IMR-90 (cell line): ENCODE results near the gene TSPEAR. TPM values are rescaled to one million over a fixed set of nuclear protein-coding genes. Genes with fewer than 3 reads are reported as not detected.
"Not testable (repeated sequence)": the region's sequence is repeated elsewhere in the genome, so short reads cannot be mapped to it uniquely, and the experiment has no call there.

Source experiments
- ATAC-seq: fragments of 200-7000 bp; cut with Tn5 transposase; 2 replicates; pipeline ENCODE4 v1.9.1; 2020; ENCODE audit warnings: low read depth, mild to moderate bottlenecking, moderate library complexity
- BruUV-seq: library from RNA; stranded (reverse); fragments of 400-500 nt; replicated peaks from 2 replicates; lab custom pipeline; 2021; lab: Mats Ljungman, UMichigan
- CTCF ChIA-PET: fragments of 300-600 bp; formaldehyde crosslinking; extraction: SDS; loops from one replicate; lab custom pipeline; 2021; ENCODE audit warnings: antibody characterized with exemption; lab: Yijun Ruan, JAX
- POLR2A ChIA-PET: fragments of 300-600 bp; sonication (Branson Sonifier 250); formaldehyde crosslinking; loops from one replicate; lab custom pipeline; 2022; ENCODE audit warnings: antibody characterized with exemption; ENCODE audit not compliant: unreplicated experiment; lab: Charles Lee
- DNase-seq: peaks from one replicate; pipeline ENCODE4 v3.0.0; 2013
- H2AFZ ChIP-seq: replicated peaks from 2 replicates; pipeline ENCODE3; 2013; ENCODE audit warnings: low read length, mild to moderate bottlenecking; ENCODE audit not compliant: poor library complexity
- H2AK5ac ChIP-seq: 2 replicates; pipeline ENCODE4 v1.6.1; 2013; ENCODE audit warnings: low read depth, low read length, inconsistent platforms
- H2AK9ac ChIP-seq: replicated peaks from 2 replicates; pipeline ENCODE3; 2013; ENCODE audit warnings: mild to moderate bottlenecking, low read depth, low read length, moderate library complexity; ENCODE audit not compliant: poor library complexity
- H2BK120ac ChIP-seq: 2 replicates; pipeline ENCODE4 v1.6.1; 2013; ENCODE audit warnings: low read depth, low read length, inconsistent platforms
- H2BK15ac ChIP-seq: 3 replicates; pipeline ENCODE4 v1.6.1; 2013; ENCODE audit warnings: low read depth, low read length, inconsistent platforms
- H2BK20ac ChIP-seq: 2 replicates; pipeline ENCODE4 v1.6.1; 2013; ENCODE audit warnings: low read depth, mild to moderate bottlenecking, inconsistent platforms, low read length, moderate library complexity
- H2BK5ac ChIP-seq: 2 replicates; pipeline ENCODE4 v1.6.1; 2013; ENCODE audit warnings: mild to moderate bottlenecking, low read depth, low read length, inconsistent platforms; ENCODE audit not compliant: poor library complexity, severe bottlenecking
- H3K14ac ChIP-seq: replicated peaks from 2 replicates; pipeline ENCODE4 v1.6.1; 2013; ENCODE audit warnings: low read depth, low read length, inconsistent platforms
- H3K18ac ChIP-seq: 2 replicates; pipeline ENCODE4 v1.6.1; 2013; ENCODE audit warnings: low read depth, low read length, control low read depth
- H3K23ac ChIP-seq: 2 replicates; pipeline ENCODE4 v1.6.1; 2013; ENCODE audit warnings: low read depth, low read length, inconsistent platforms
- H3K27ac ChIP-seq: 2 replicates; pipeline ENCODE4 v1.5.1; 2013; ENCODE audit warnings: mild to moderate bottlenecking, control low read depth, low read length; ENCODE audit not compliant: insufficient read depth
- H3K27me3 ChIP-seq: 2 replicates; pipeline ENCODE4 v1.6.1; 2013; ENCODE audit warnings: low read length; ENCODE audit not compliant: control insufficient read depth, insufficient read depth
- H3K36me3 ChIP-seq: 2 replicates; pipeline ENCODE4 v1.6.1; 2013; ENCODE audit warnings: low read length, mixed read lengths; ENCODE audit not compliant: control insufficient read depth, insufficient read depth
- H3K4ac ChIP-seq: 2 replicates; pipeline ENCODE4 v1.6.1; 2013; ENCODE audit warnings: low read depth, low read length, inconsistent platforms
- H3K4me1 ChIP-seq: 2 replicates; pipeline ENCODE4 v1.6.1; 2013; ENCODE audit warnings: low read length, mixed read lengths; ENCODE audit not compliant: control insufficient read depth, insufficient read depth
- H3K4me2 ChIP-seq: 2 replicates; pipeline ENCODE4 v1.6.1; 2013; ENCODE audit warnings: low read depth, mild to moderate bottlenecking, control low read depth, low read length, moderate library complexity
- H3K4me3 ChIP-seq: 2 replicates; pipeline ENCODE4 v1.5.1; 2013; ENCODE audit warnings: low read depth, mild to moderate bottlenecking, control low read depth, low read length, moderate library complexity; ENCODE audit not compliant: insufficient read depth
- H3K56ac ChIP-seq: 2 replicates; pipeline ENCODE4 v1.6.1; 2013; ENCODE audit warnings: low read length, inconsistent platforms; ENCODE audit not compliant: insufficient read depth; ENCODE audit errors: extremely low read depth
- H3K79me1 ChIP-seq, 2 experiments: 2 replicates each; pipeline ENCODE4 v1.6.1; 2013; ENCODE audit warnings: low read length in 2 of 2, inconsistent platforms in 1 of 2, low read depth in 1 of 2
- H3K9ac ChIP-seq: 2 replicates; pipeline ENCODE4 v1.6.1; 2013; ENCODE audit warnings: low read depth, low read length, control low read depth
- H3K9me1 ChIP-seq: 2 replicates; pipeline ENCODE4 v1.6.1; 2013; ENCODE audit warnings: low read length, inconsistent platforms; ENCODE audit not compliant: insufficient read depth
- H3K9me3 ChIP-seq: 2 replicates; pipeline ENCODE4 v1.6.1; 2013; ENCODE audit warnings: low read length; ENCODE audit not compliant: control insufficient read depth, insufficient read depth
- H4K20me1 ChIP-seq: 2 replicates; pipeline ENCODE4 v1.6.1; 2013; ENCODE audit warnings: low read length, inconsistent platforms; ENCODE audit not compliant: insufficient read depth
- H4K5ac ChIP-seq: 2 replicates; pipeline ENCODE4 v1.6.1; 2013; ENCODE audit warnings: mild to moderate bottlenecking, low read depth, low read length, control low read depth
- H4K8ac ChIP-seq, 2 experiments: 2 replicates each; pipeline ENCODE4 v1.6.1; 2013; ENCODE audit warnings: low read depth in 2 of 2, low read length in 2 of 2, control low read depth in 1 of 2, inconsistent platforms in 1 of 2
- H4K91ac ChIP-seq: 2 replicates; pipeline ENCODE4 v1.6.1; 2013; ENCODE audit warnings: low read depth, low read length, inconsistent platforms; ENCODE audit not compliant: insufficient read depth
- WGBS, 2 experiments: methylation state at CpG; one replicate each; pipeline versions ENCODE4 v1.1.5 to v1.1.7; 2013; ENCODE audit warnings: missing lambda C conversion rate in 2 of 2; ENCODE audit not compliant: insufficient read length in 1 of 2; ENCODE audit errors: extremely low coverage in 2 of 2; 5-methylcytosine and 5-hydroxymethylcytosine counted together
- dilution Hi-C: fragments of 300-500 bp; cut with HindIII; formaldehyde crosslinking; loops from one replicate; pipeline ENCODE4 v1.14.3; 2018; ENCODE audit warnings: low sequenced_read_pairs; ENCODE audit not compliant: unreplicated experiment
- in situ Hi-C: fragments of 300-500 bp; cut with MboI; formaldehyde crosslinking; loops from 3 replicates; pipeline ENCODE4 v1.14.3; 2019; ENCODE audit warnings: low sequenced_read_pairs, inconsistent platforms, mixed read lengths
- intact Hi-C: fragments of 100-400 bp; cut with micrococcal nuclease; formaldehyde crosslinking; loops from 2 replicates; pipeline ENCODE4 v1.10.0; 2022
- polyA plus RNA-seq, 3 experiments: library from polyadenylated mRNA; depleted of rRNA; stranded (reverse); fragments of >200 nt; gene quantifications; 2 replicates each; pipeline ENCODE4 v1.2.3, GENCODE V29; 2012; ENCODE audit warnings: low replicate concordance in 1 of 3
- total RNA-seq: library from RNA; depleted of rRNA; stranded (reverse); fragments of >200 nt; gene quantifications from 2 replicates; pipeline ENCODE4 v1.2.3, GENCODE V29; 2012

The TSPEAR gene
- total and polyA plus RNA-seq, 2 of the 4 experiments (the other 2 are of a cell fraction): not detected

GRCh38 chr21:44601091-44601490 lies 110.3 kb downstream of the TSPEAR start:
- BruUV-seq, H4K91ac ChIP-seq, ATAC-seq, CTCF ChIA-PET, H3K9me3 ChIP-seq, dilution Hi-C loops, H4K5ac ChIP-seq, H2BK120ac ChIP-seq, H3K79me1 ChIP-seq, H2BK20ac ChIP-seq, H3K36me3 ChIP-seq, H4K8ac ChIP-seq, H3K9ac ChIP-seq, H4K20me1 ChIP-seq, H2AK9ac ChIP-seq, H2BK15ac ChIP-seq, POLR2A ChIA-PET, H3K4ac ChIP-seq, H3K27ac ChIP-seq, H3K14ac ChIP-seq, H3K9me1 ChIP-seq, DNase-seq, H3K4me3 ChIP-seq, H2BK5ac ChIP-seq, H2AK5ac ChIP-seq, H3K56ac ChIP-seq, H3K23ac ChIP-seq, H3K4me2 ChIP-seq, H3K27me3 ChIP-seq, H3K18ac ChIP-seq, H3K4me1 ChIP-seq, intact Hi-C loops, H2AFZ ChIP-seq, in situ Hi-C loops: not testable (repeated sequence)
- WGBS, 2 experiments: no CpG with 5 or more reads among the region's 10 CpGs

- H3K23ac ChIP-seq, POLR2A ChIA-PET, H2AFZ ChIP-seq, H2AK9ac ChIP-seq, intact Hi-C loops, CTCF ChIA-PET, H4K91ac ChIP-seq, H3K9me3 ChIP-seq, H3K4me2 ChIP-seq, H2BK120ac ChIP-seq, H3K79me1 ChIP-seq, H4K5ac ChIP-seq, H3K27me3 ChIP-seq, H3K27ac ChIP-seq, H3K56ac ChIP-seq, H2BK15ac ChIP-seq, DNase-seq, H3K14ac ChIP-seq, H2AK5ac ChIP-seq, H4K8ac ChIP-seq, dilution Hi-C loops, in situ Hi-C loops, H3K36me3 ChIP-seq, H3K4me1 ChIP-seq, ATAC-seq, BruUV-seq, H3K4me3 ChIP-seq, H3K18ac ChIP-seq, H2BK20ac ChIP-seq, H3K9ac ChIP-seq, H3K4ac ChIP-seq, H3K9me1 ChIP-seq, H4K20me1 ChIP-seq, H2BK5ac ChIP-seq: not testable (repeated sequence)
- 81% methylated on average over 3 of the region's 23 CpGs; no CpG with 5 or more reads in 1 of the 2 experiments for WGBS, 2 experiments
Measured at GRCh38 chr21:44600118-44600978, 111.0 kb downstream of the TSPEAR start, which contains the start of gene KRTAP10-7. TSS of gene KRTAP10-7 (plus strand) at chr21:44600597. CDS start at chr21:44600622, 25 bp downstream.
